ENCODE data around the gene NUP155.

Gene NUP155

GRCh38 chr5:37370864-37371726 lies at the start of gene NUP155 (continued):
- TF ChIP-seq, protein P1, sequence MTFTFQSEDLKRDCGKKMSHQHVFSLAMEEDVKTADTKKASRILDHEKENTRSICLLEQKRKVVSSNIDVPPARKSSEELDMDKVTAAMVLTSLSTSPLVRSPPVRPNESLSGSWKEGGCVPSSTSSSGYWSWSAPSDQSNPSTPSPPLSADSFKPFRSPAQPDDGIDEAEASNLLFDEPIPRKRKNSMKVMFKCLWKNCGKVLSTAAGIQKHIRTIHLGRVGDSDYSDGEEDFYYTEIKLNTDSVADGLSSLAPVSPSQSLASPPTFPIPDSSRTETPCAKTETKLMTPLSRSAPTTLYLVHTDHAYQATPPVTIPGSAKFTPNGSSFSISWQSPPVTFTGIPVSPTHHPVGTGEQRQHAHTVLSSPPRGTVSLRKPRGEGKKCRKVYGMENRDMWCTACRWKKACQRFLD (tag by site-specific recombination; IDR thresholded peaks at IDR 0.05): no peak
- no peak for TF ChIP-seq PBX3 (CRISPR knock-in tag; IDR thresholded peaks at IDR 0.05)
- no peak for TF ChIP-seq ZNF132 (tag by site-specific recombination; IDR thresholded peaks at IDR 0.05; ENCODE audit: borderline replicate concordance)
- TF ChIP-seq, protein P2, sequence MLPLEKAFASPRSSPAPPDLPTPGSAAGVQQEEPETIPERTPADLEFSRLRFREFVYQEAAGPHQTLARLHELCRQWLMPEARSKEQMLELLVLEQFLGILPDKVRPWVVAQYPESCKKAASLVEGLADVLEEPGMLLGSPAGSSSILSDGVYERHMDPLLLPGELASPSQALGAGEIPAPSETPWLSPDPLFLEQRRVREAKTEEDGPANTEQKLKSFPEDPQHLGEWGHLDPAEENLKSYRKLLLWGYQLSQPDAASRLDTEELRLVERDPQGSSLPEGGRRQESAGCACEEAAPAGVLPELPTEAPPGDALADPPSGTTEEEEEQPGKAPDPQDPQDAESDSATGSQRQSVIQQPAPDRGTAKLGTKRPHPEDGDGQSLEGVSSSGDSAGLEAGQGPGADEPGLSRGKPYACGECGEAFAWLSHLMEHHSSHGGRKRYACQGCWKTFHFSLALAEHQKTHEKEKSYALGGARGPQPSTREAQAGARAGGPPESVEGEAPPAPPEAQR (tag by site-specific recombination; IDR thresholded peaks at IDR 0.05): peak; percentile 76; the same call in 1 of the 2 replicates
- TF ChIP-seq ZNF37A (tag by site-specific recombination; IDR thresholded peaks at IDR 0.05): no peak
- peak; percentile 93 for TF ChIP-seq EGR2 (tag by site-specific recombination; IDR thresholded peaks at IDR 0.05; ENCODE audit: low read depth)
- TF ChIP-seq ZNF202 (tag by site-specific recombination; IDR thresholded peaks at IDR 0.05; ENCODE audit: borderline replicate concordance): no peak
- TF ChIP-seq ZNF830 (tag by site-specific recombination; IDR thresholded peaks at IDR 0.05; ENCODE audit: low read depth): no peak
- peak; percentile 72 for TF ChIP-seq ZNF394 (tag by site-specific recombination; IDR thresholded peaks at IDR 0.05; ENCODE audit: borderline replicate concordance)
- no peak for TF ChIP-seq ZNF791 (tag by site-specific recombination; IDR thresholded peaks at IDR 0.05)
- TF ChIP-seq ZFP3 (tag by site-specific recombination; IDR thresholded peaks at IDR 0.05; ENCODE audit: low read depth): 0 out of 2 replicates have a peak, but pooled peaks have one; percentile 35
- no peak for TF ChIP-seq ZNF585B (tag by site-specific recombination; IDR thresholded peaks at IDR 0.05)
- TF ChIP-seq HOXC10 (CRISPR knock-in tag; IDR thresholded peaks at IDR 0.05): no peak
- peak; percentile 89 for TF ChIP-seq OVOL3 (tag by site-specific recombination; IDR thresholded peaks at IDR 0.05)
- peak; percentile 83 for TF ChIP-seq ZNF341 (tag by site-specific recombination; IDR thresholded peaks at IDR 0.05; ENCODE audit: low read depth)
- peak; percentile 100 for TF ChIP-seq ZNF530 (tag by site-specific recombination; IDR thresholded peaks at IDR 0.05; ENCODE audit: low read depth)
- TF ChIP-seq ZBTB44 (tag by site-specific recombination; IDR thresholded peaks at IDR 0.05): peak; percentile 60
- no peak for TF ChIP-seq ZNF529 (tag by site-specific recombination; IDR thresholded peaks at IDR 0.05; ENCODE audit: insufficient replicate concordance)
- no peak for TF ChIP-seq RBAK (tag by site-specific recombination; IDR thresholded peaks at IDR 0.05)
- TF ChIP-seq ZNF513 (tag by site-specific recombination; IDR thresholded peaks at IDR 0.05): peak; percentile 70
- no peak for TF ChIP-seq PRDM2 (tag by site-specific recombination; IDR thresholded peaks at IDR 0.05; ENCODE audit: borderline replicate concordance)
- no peak for TF ChIP-seq ZNF292 (tag by site-specific recombination; IDR thresholded peaks at IDR 0.05; ENCODE audit: borderline replicate concordance, low read depth)
- peak; percentile 85 for TF ChIP-seq ZFHX2 (tag by site-specific recombination; conservative IDR thresholded peaks at IDR 0.05)
- TF ChIP-seq ZNF645 (tag by site-specific recombination; IDR thresholded peaks at IDR 0.05): no peak
